ENCODE results near the gene FBXL17. TPM values are rescaled to one million over a fixed set of nuclear protein-coding genes. Genes with fewer than 3 reads are reported as not detected.

FBXL17 gene
- total and polyA plus RNA-seq, 12 donors = 5.9 to 47.4 (median 41.1) TPM

GRCh38 chr5:108084105-108084504 lies 297.8 kb downstream of the FBXL17 start:
- no peak overlapping the region for H3K27ac ChIP-seq
- no peaks in the 10 kb centered on the region for H3K27me3 ChIP-seq
- H3K9me3 ChIP-seq = no peaks in the 10 kb centered on the region
- H3K4me3 ChIP-seq = no peak overlapping the region
- WGBS, 2 donors = 35% methylated on average over 7 of the region's 7 CpGs
- peaks cover 0 to 11% (median 0%) of the 10 kb centered on the region in 9 donors for H3K4me1 ChIP-seq
- DNase-seq (no peak), ATAC-seq (no peak)
- TF ChIP-seq CTCF (IDR thresholded peaks at IDR 0.05) = no peak
- no peaks in the 10 kb centered on the region for H3K36me3 ChIP-seq
- intact Hi-C loops (cut with DNase I) = no loop called here

- no peak for TF ChIP-seq CTCF (IDR thresholded peaks at IDR 0.05)
- DNase-seq (no peak), ATAC-seq (no peak)
- WGBS, 2 donors = 94 to 96% methylated on average over 2 of the region's 2 CpGs
- Histone ChIP-seq H3K4me3 (no peak overlapping the region), H3K36me3 (no peaks in the 10 kb centered on the region), H3K27me3 (no peaks in the 10 kb centered on the region), H3K4me1 (peaks cover 0 to 11% (median 0%) of the 10 kb centered on the region in 9 donors), H3K9me3 (no peaks in the 10 kb centered on the region), H3K27ac (no peak overlapping the region)
- intact Hi-C loops (cut with DNase I) = no loop called here
Observed at GRCh38 chr5:108083232-108083631, 298.7 kb downstream of the FBXL17 start.

- Histone ChIP-seq H3K4me1 (peaks cover 0 to 11% (median 0%) of the 10 kb centered on the region in 9 donors), H3K36me3 (no peaks in the 10 kb centered on the region), H3K9me3 (no peaks in the 10 kb centered on the region), H3K4me3 (no peak overlapping the region), H3K27me3 (no peaks in the 10 kb centered on the region), H3K27ac (no peak overlapping the region)
- ATAC-seq (no peak), DNase-seq (no peak)
- intact Hi-C loops (cut with DNase I) = no loop called here
- 94 to 96% methylated on average over 3 of the region's 3 CpGs for WGBS, 2 donors
- TF ChIP-seq CTCF (IDR thresholded peaks at IDR 0.05) = no peak
Observed at GRCh38 chr5:108081707-108082106, 300.2 kb downstream of the FBXL17 start.

- H3K27me3 ChIP-seq = no peaks in the 10 kb centered on the region
- ATAC-seq = no peak
- TF ChIP-seq CTCF (IDR thresholded peaks at IDR 0.05) = no peak
- no peaks in the 10 kb centered on the region for H3K9me3 ChIP-seq
- no peaks in the 10 kb centered on the region for H3K36me3 ChIP-seq
- intact Hi-C loops (cut with DNase I) = no loop called here
- no peak overlapping the region for H3K4me3 ChIP-seq
- no peak for DNase-seq
- peaks cover 0 to 11% (median 0%) of the 10 kb centered on the region in 9 donors for H3K4me1 ChIP-seq
- H3K27ac ChIP-seq = no peak overlapping the region
Observed at GRCh38 chr5:108079753-108080152, 302.1 kb downstream of the FBXL17 start.

All from heart right ventricle (tissue), 16 donors.